DND-41 (cell line): ENCODE results near the gene CHRDL1.

Experiments used
- CTCF ChIP-seq: IDR thresholded peaks from 2 replicates; pipeline ENCODE4 v1.5.1; 2012; ENCODE audit warnings: borderline replicate concordance, low read length, moderate library complexity, mild to moderate bottlenecking; ENCODE audit not compliant: poor library complexity, severe bottlenecking; ENCODE audit errors: extremely low read depth
- EZH2 ChIP-seq: IDR thresholded peaks from 3 replicates; pipeline ENCODE4 v1.6.1; 2012; ENCODE audit warnings: borderline replicate concordance, low read depth, mild to moderate bottlenecking, moderate library complexity, low read length, inconsistent platforms; ENCODE audit not compliant: severe bottlenecking

GRCh38 chrX:110745288-110745687 is 50.3 kb downstream of the CHRDL1 start:
- TF ChIP-seq CTCF: no peak
- TF ChIP-seq EZH2: no peak
